A673 (cell line): ENCODE data around the gene CPA2. TPM values are rescaled to one million over a fixed set of nuclear protein-coding genes. Genes with fewer than 3 reads are reported as not detected.
"Not testable (repeated sequence)": the region's sequence is repeated elsewhere in the genome, so short reads cannot be mapped to it uniquely, and the experiment has no call there.

ENCODE experiments used
- BruUV-seq: library from RNA; stranded (reverse); fragments of 400-500 nt; replicated peaks from 2 replicates; lab custom pipeline; 2021; lab: Mats Ljungman, UMichigan
- CTCF ChIA-PET: fragments of 300-600 bp; sonication (Branson Sonifier 250); formaldehyde crosslinking; loops from one replicate; lab custom pipeline; 2022; ENCODE audit warnings: antibody characterized with exemption; lab: Charles Lee
- POLR2A ChIA-PET: fragments of 300-600 bp; sonication (Branson Sonifier 250); formaldehyde crosslinking; loops from one replicate; lab custom pipeline; 2022; ENCODE audit warnings: antibody characterized with exemption; ENCODE audit not compliant: low non-redundant PET; lab: Charles Lee
- DNase-seq: peaks from one replicate; pipeline ENCODE4 v3.0.0-alpha.2; 2015; ENCODE audit warnings: low spot score
- H3K27ac ChIP-seq: fragments of 200-600 bp; sonication (generic); 2 replicates; pipeline ENCODE4 v1.5.1; 2016; ENCODE audit warnings: mixed run types, low read depth, mild to moderate bottlenecking, mixed read lengths, antibody characterized with exemption, low read length; ENCODE audit not compliant: poor library complexity, severe bottlenecking
- H3K27me3 ChIP-seq: fragments of 200-600 bp; sonication (generic); replicated peaks from 2 replicates; pipeline ENCODE4 v1.6.1; 2017; ENCODE audit warnings: mixed run types, low read depth, mild to moderate bottlenecking, mixed read lengths, antibody characterized with exemption, low read length; ENCODE audit not compliant: insufficient read depth, poor library complexity
- H3K36me3 ChIP-seq: fragments of 200-600 bp; sonication (generic); 2 replicates; pipeline ENCODE4 v1.6.1; 2016; ENCODE audit warnings: mixed run types, mild to moderate bottlenecking, mixed read lengths, antibody characterized with exemption, low read length; ENCODE audit not compliant: insufficient read depth, poor library complexity, severe bottlenecking
- H3K4me1 ChIP-seq: fragments of 200-600 bp; sonication (generic); 2 replicates; pipeline ENCODE4 v1.6.1; 2017; ENCODE audit warnings: mixed run types, mild to moderate bottlenecking, mixed read lengths, antibody characterized with exemption, low read length; ENCODE audit not compliant: insufficient read depth, poor library complexity, severe bottlenecking
- H3K4me3 ChIP-seq: fragments of 200-600 bp; sonication (generic); 2 replicates; pipeline ENCODE4 v1.5.1; 2016; ENCODE audit warnings: low read depth, mixed run types, mild to moderate bottlenecking, mixed read lengths, low read length; ENCODE audit not compliant: poor library complexity, severe bottlenecking
- H3K9me3 ChIP-seq: fragments of 200-600 bp; sonication (generic); 2 replicates; pipeline ENCODE4 v1.6.1; 2016; ENCODE audit warnings: mixed run types, low read depth, mild to moderate bottlenecking, mixed read lengths, antibody characterized with exemption, low read length; ENCODE audit not compliant: poor library complexity, severe bottlenecking
- CTCF ChIP-seq: fragments of 300-800, 200-600 bp; sonication (generic); conservative IDR thresholded peaks from 2 replicates; pipeline ENCODE4 v1.5.1; 2017; ENCODE audit warnings: low read depth, mild to moderate bottlenecking, antibody characterized with exemption, low read length, moderate library complexity, mixed read lengths
- EZH2 ChIP-seq: fragments of 200-600 bp; sonication (generic); IDR thresholded peaks from 2 replicates; pipeline ENCODE4 v1.6.1; 2017; ENCODE audit warnings: borderline replicate concordance, low read depth, mild to moderate bottlenecking, mixed read lengths, antibody characterized with exemption, low read length; ENCODE audit not compliant: poor library complexity, severe bottlenecking
- intact Hi-C: fragments of 100-400 bp; cut with micrococcal nuclease; formaldehyde crosslinking; loops from one replicate; pipeline ENCODE4 v1.10.0; 2022; ENCODE audit not compliant: unreplicated experiment
- total RNA-seq: library from RNA; stranded (reverse); gene quantifications from 2 replicates; pipeline ENCODE4 v1.2.3, GENCODE V29; 2021

CPA2 gene
- total RNA-seq, 1 experiment from 2014 or later: 0.43 TPM

GRCh38 chr7:130231792-130232191 is 34.9 kb upstream of the CPA2 start:
- Histone ChIP-seq H3K4me3 (no peak overlapping the region), H3K27me3 (no peaks in the 10 kb centered on the region), H3K9me3 (no peaks in the 10 kb centered on the region), H3K4me1 (no peaks in the 10 kb centered on the region), H3K27ac (no peak overlapping the region), H3K36me3 (no peaks in the 10 kb centered on the region)
- no peak for TF ChIP-seq CTCF
- DNase-seq: no peak
- intact Hi-C loops: no loop called here
- POLR2A ChIA-PET: interaction anchor here (0.5 kb wide), 1 partner anchor 717 kb away, joined by 5 read pairs; no protein-coding TSS in a partner anchor
- BruUV-seq: no TSS peak
- CTCF ChIA-PET: no interaction called here

- no peak for DNase-seq
- CTCF ChIA-PET: no interaction called here
- intact Hi-C loops: no loop called here
- no peaks in the 10 kb centered on the region for H3K27me3 ChIP-seq
- no peak overlapping the region for H3K27ac ChIP-seq
- H3K36me3 ChIP-seq: no peaks in the 10 kb centered on the region
- BruUV-seq: no TSS peak
- no peak for TF ChIP-seq CTCF
- TF ChIP-seq EZH2: no peak
- H3K4me3 ChIP-seq: no peak overlapping the region
- POLR2A ChIA-PET: no interaction called here
- no peaks in the 10 kb centered on the region for H3K4me1 ChIP-seq
- no peaks in the 10 kb centered on the region for H3K9me3 ChIP-seq
Observed at GRCh38 chr7:130232209-130232608, 34.5 kb upstream of the CPA2 start.

GRCh38 chr7:130234078-130234477 is 32.6 kb upstream of the CPA2 start:
- POLR2A ChIA-PET: no interaction called here
- Histone ChIP-seq H3K4me1 (no peaks in the 10 kb centered on the region), H3K36me3 (no peaks in the 10 kb centered on the region), H3K27me3 (no peaks in the 10 kb centered on the region), H3K9me3 (no peaks in the 10 kb centered on the region), H3K4me3 (no peak overlapping the region), H3K27ac (no peak overlapping the region)
- BruUV-seq: no TSS peak
- DNase-seq: no peak
- CTCF ChIA-PET: no interaction called here
- intact Hi-C loops: no loop called here
- no peak for TF ChIP-seq EZH2
- no peak for TF ChIP-seq CTCF

GRCh38 chr7:130236361-130236760 is 30.3 kb upstream of the CPA2 start:
- H3K36me3 ChIP-seq, H3K27me3 ChIP-seq, intact Hi-C loops, BruUV-seq, POLR2A ChIA-PET, H3K4me1 ChIP-seq, H3K9me3 ChIP-seq, H3K27ac ChIP-seq, H3K4me3 ChIP-seq, DNase-seq: not testable (repeated sequence)
- CTCF ChIA-PET: interaction anchor here (0.7 kb wide), 1 partner anchor 140 kb away, joined by 3 read pairs; no protein-coding TSS in a partner anchor
